ENCODE data around the gene SUGCT.

GRCh38 chr7:40327113-40327512, 192.3 kb downstream of the SUGCT start:
- TF ChIP-seq EZH2 (IDR thresholded peaks at IDR 0.05) (no peak), POLR2AphosphoS5 (IDR thresholded peaks at IDR 0.05; ENCODE audit: borderline replicate concordance, low read depth, low read length) (no peak), FOXP2 (optimal IDR thresholded peaks at IDR 0.05; ENCODE audit: control extremely low read depth, extremely low read length, insufficient read depth) (no peak)

Measured in SK-N-MC (cell line).